Amygdala (tissue), 56 donors: ENCODE measurements around the gene USP13.

Experiments
- DNase-seq, 56 donors: peaks; one replicate each; lab custom pipeline; 2025; lab: John Stamatoyannopoulos, UW

The USP13 gene

DNA sequence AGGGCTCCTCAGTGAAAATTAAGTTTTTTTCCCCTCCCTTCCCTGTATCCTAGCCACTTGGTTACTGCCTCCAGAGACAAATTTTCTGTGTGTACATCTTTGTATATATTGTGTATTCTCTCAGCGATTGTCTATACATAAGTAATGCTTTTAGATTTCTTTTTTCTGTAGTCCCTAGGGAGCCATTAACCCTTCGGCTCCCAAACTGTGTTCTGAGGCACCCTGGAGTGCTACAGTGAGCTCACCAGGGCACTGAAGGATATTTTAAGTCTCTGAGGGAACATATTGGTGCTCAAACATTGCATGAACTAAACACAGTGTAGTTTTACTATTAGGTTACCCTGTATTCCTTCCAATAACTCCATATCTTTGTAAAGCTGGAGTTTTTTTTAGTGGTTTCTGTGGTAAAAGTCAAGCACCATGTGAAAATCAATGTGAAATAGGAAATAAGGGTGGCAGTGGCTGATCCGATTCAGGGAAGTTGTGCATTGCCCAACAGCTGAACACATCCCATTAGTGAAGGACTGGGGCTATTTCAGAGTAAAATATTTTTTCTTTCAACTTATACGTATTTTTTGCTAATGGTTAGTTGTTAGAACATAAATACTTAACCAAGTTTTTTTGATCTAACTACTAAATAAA is 43.0 kb downstream of the USP13 start:
- no peak for DNase-seq

DNA sequence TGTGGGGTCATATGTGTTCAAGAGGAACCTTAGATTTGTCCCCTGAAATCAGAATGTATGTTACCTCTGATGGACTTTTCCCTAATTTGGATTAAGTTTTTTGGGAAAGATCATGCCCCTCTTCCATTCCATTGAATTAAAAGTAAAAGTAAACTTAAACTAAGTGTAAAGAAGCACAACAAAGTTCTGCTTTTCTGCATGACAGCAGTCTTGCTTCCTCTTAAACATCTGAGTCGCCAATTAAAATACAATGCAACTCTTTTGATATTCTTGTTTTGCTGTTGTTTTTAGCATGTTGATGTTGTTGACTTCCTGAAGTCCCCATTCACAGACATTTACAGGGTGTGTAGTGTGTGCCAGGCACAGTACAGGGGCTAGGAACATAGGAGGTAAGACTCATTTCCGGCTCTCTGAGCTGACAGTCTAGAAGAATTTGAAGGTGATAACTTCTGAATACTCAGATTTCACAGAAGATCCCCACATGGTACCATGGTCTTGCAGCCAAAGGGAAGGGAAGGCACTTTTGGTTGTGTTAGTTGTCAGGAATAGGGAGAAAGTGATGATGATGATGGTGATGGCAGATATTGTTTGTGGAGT is 45.0 kb downstream of the USP13 start:
- no peak for DNase-seq

DNA sequence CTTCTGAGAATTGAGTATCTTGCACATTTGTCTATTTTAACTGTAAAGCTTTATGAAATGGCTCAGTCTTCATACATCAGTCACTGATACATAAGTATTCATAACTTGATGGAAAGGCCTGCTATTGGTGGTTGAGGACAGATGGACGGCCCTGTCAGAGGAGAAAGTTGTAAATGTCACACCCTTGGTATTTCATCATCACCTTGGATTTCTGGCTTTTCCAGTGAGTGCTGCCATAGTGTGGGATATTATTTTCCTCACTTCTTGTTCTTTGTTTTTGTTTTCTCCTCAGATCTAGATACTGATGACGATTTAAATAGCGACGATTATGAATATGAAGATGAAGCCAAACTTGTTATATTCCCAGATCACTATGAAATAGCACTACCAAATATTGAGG is 47.9 kb downstream of the USP13 start:
- no peak for DNase-seq

DNA sequence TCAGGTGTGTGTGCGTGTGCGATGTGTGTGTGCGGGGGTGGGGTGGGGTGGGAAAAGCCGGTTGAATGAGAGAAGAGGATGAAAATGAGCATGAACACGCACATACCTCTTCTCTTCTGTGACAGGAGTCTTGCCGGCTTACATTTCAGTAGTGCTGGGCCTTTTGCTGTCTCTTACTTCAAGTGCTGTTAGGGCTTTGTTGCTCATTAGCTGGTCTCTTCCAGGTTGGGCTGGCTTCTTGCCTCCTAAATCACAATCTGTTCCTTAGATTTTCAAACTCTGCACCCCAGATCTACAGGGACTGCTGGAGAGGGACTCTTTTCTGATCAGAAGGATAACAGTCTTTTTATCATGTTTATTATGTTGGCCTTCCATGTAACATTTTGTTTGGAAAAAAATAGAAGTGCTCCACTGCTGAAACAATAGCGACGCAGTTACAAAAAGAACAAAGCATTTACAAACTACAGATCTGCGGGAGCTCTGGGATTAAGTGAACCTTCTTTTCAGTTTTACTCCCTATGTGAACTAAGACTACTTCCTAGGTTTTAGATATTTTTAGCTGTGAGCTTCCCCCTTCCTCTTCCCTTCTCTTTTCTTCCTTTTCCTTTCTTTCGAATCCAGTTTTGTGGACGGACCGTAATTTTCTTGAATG is 48.5 kb downstream of the USP13 start:
- no peak for DNase-seq

DNA sequence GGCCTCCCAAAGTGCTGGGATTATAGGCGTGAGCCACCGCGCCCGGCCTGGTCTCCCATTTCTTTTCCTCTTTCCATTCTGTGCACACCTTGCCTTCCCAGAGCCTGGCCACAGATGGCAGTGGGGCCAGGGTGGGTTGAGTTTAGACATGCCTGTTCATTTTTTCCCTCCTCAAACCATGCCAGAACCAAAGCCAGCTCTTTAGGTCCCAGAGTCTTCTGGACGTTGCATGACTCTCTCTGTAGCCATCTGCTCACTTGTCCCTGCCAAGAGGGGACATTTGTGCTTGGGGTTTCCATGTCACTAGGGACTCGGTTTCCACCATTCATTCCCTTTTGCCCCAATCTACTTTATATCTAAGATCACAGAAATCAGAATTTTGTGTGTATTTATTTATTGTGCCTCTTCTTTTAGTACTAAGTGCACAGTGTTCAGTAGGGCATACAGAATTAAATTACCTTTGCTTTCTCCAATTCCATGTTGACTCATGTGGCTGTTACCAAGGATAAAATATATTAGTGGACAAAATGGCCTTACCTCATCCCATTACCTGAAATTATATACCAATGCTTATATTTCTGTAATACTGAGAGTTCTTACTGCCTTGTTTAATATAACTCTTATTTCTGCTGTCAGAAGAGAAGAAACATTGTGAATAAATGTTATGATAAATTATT is 49.6 kb downstream of the USP13 start:
- no peak for DNase-seq

DNA sequence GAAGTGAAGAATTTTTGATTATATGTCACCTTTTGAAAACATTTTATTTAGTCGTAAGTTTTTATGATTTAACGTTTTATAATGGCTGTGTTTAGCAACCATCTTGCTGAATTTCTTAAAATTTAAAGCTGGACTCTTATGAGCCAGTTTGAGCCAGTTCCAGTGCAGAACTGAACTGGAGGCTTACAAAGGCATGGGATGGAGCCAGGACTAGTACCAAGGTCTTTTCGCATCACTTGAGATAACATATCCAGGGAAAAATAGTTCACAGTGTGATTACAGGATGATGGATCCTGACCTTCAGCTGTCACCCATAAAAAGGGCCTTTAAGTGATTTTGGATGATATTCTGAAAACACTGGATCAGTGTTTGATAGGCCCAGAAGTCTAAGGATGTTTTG is 51.0 kb downstream of the USP13 start:
- DNase-seq: no peak

DNA sequence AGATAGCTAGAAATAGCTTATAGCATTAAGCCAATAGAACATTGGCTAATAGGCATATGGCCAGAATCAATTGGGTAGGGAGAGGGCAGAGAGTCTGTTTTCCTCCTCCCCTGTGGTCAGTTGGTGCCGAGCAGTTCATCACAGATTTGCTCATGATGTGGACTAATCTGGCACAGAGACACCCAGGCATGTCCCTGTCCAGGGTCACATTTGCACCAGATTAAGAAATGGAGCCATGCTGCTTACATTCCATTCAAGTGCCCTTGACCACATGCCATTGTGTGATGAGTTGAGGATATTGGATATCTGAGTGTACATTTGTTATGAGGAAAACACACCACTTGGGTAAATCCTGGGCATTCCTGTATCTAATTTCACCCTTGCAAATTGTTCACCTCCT is 53.4 kb downstream of the USP13 start:
- DNase-seq: no peak

DNA sequence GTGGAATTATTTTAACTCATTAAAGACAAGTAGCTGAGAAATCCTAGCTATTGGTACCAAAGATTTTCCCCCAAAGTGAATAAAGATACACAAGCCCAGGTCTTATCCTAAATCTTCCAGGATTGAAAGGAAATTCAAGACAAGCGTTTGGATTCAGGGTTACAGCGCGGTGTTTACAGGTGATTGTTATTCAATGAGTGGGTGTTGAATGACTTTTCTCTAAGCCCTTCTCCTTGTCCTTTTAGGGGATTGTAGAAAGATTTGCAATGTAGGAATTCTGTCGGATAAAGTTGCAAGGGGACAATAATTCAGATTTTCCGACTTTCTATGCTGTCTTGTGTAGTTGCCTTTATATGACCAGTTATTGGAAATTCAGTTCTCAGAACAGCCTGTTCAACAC is 57.2 kb downstream of the USP13 start:
- DNase-seq: no peak

DNA sequence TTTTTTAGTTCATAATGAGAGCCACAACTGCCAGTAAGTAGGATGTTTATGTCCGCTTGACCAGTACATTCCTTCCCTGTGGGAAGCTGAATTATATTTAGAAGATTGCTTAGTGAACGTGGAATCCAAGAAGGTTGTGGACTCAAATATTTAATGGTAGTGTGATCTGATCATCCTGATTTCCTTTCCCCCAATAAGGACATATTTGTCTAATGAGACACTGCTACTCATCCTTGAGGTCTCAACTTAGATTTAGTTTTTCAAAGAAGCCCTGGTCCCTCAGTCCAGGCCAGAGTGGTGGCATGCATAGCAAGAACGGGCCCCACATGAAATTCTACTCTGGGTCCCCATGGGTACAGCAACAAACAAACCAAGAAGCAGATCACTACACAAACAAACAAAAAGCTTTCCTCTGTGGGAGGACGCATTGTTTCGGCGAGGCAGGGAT is 60.8 kb downstream of the USP13 start:
- DNase-seq: no peak

DNA sequence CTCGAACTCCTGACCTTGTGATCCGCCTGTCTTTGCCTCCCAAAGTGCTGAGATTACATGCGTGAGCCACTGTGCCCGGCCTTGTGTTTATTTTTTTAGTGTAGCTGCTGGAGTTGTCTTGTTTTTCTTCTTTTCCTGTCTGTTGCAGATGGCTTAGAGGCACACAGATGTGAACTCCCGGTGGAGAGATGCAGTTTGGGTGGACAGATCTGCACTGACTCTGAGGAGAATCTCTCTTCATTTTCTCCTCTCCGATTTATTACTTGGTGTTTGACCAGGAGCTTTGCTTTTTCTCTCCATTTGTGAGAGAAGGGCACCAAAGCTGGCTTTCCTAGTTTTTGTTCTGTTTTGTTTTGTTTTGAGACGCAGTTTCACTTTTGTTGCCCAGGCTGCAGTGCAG is 62.7 kb downstream of the USP13 start:
- DNase-seq: no peak

DNA sequence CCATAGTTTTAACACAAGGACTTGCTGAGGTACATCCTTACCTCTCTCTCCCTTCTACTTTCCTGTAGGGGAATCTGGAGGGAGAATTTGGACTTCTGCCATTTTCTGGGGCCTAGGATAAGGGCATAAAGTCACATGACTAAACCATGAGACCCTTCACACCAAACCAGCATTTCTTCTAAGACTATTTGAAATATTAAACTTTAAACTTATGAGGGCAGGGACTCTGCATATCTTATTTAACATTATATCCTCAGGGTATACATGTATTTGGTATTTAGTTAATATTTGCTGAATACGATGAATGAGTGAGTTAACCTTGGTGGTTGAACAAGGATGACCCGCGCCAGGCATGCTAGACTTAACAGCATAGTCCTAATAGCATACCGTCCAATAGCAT is 63.4 kb downstream of the USP13 start:
- no peak for DNase-seq

DNA sequence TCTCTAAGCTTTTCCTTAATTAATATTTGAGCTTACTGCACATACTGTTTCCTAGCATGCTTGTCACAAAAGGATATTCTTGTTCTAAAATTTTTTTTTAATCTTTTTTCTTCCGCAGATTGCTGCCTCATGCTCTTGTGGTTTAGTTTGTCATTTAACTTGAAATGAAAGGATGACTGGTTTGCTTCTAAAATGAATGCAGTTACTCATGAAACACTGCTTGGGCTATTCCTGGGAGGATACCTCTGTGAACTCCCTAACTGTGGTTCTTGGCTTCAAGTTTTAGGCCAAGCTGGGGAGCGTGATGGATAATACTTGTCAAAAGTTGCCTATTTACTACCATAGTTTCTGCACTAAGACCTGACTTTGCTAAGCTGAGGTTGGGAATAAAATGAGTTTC is 64.0 kb downstream of the USP13 start:
- DNase-seq: no peak

DNA sequence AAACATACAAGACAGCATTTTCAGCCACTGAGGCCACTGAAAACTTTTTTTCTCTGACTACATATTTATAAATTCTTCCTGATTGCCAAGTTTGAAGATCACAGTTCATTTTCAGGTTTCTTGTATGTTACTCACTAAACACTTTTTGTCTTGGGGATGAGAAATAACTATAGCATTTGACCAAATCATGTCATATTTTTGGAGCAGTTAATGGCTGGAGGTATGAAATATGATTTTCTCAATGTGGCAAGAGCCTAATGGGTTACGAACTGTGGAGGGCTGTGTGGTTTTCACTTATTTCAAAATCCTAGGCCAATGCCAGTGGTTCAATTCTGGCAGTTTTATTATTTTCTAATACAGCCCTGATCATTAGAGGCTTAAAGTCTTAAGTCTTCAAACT is 64.4 kb downstream of the USP13 start:
- no peak for DNase-seq

DNA sequence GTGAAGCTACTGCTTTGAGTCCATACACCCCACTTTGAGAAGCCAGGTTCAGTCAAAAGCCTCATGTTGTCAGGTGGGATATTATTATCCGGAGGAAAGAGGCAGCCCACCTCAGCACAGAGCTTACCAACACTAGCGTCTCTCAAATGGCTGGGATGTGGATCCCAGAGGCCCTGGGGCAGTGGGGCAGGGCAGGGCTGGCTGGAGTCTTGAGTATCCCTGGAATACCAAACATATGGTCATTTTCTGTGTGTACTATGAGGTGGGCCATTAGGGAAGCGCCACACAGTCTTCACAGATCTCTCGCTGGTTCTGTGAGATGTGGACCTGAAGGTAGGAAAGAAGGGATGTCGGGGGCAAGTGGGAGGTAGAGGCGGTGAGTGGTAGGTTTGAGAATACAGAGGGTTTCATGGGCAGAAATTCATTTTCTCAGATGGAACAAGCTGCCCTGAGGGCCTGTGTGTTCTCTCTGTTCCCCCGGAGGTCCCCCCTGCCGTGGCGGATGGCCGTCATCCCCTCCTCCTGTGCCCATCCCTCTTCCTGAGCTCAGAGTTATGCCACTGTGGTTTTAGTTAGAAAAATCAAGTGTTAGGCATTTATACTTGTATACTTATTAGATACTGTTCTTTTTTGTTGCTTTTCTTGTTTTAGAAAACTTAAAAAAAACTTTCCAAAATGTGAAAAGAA is 66.4 kb downstream of the USP13 start:
- DNase-seq: no peak

DNA sequence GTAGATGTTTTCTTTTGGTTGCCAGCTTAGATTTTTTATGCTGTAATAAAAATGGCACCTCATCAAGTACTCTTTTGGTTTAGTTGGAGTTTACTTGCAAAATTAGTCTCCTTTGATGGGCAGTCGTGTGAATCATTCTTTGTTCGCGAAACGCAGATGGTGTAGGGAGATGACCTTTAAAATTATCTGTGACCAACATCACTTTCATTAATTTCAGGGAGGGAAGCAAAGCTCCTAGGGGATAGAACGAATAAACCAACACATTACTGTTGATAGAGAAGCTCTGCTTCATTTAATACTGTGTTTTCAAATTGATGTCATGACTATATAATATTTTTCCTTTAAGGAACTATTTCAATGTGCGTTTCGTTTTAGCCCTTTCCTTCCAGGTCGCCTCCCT is 67.4 kb downstream of the USP13 start:
- DNase-seq: no peak

DNA sequence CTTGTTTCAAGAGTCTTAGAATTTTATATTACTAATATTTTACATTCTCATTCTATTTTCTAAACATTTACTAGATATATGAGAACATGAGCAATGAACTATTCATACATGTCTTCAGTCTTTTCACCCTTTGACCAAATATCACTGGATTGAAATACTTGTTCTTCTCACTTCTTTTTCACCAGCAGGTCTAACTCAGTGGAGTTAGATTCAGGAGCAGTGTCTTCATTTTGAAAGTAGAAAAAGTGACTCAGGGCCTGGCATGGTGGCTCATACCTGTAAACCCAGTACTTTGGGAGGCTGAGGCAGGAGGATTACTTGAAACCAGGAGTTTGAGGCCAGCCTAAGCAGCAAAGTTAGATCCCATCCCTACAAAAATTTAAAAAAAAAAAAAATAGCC is 70.8 kb downstream of the USP13 start:
- DNase-seq: no peak

DNA sequence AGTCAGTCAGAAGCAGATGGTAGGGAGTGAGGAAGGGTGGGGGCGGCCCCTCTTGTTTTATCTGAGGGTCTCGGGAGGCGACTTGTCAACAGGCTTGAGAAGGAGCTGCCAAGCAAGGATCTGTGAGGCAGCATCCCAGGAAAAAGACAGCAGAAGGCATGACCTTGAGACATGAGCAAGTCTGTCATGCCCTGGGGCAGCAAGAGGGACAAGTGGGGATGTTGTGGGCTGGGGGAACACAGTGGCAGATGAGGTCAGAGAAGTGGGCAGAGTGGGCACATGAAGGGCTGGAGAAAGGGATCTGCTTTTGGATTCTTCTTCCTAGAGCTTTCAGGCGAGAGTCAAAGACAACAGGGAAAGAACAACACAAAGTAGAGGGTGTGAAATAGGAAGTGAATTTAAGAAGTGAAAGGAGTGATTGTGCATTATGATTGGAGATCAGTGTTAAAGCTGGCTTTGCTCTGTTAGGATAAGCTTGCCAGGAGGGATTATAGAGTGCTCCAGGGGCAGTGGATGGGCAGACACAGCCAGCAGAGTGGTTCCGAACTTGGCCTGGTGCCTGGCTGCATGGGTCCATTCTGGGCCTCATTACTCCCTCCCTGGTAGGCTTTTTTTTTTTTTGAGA is 73.3 kb downstream of the USP13 start:
- no peak for DNase-seq

DNA sequence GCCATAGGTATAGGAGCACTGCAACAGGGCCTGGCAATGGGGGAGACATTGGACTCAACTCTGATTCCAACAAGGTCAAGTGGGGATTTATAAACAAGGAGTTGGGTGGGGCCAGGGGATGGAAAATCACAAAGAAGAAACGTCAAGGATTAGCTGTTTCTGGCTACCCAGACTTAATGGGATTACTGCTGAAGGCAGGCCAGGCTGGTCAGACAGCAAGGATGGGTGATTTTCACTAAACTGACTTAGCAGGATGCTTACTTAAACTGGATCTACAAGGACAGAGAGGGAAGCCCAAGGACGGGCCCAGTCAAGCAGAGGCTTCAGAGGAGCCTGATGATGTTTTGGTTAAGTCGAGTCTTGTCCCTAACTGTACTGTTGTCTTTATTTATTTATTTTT is 76.2 kb downstream of the USP13 start:
- no peak for DNase-seq

DNA sequence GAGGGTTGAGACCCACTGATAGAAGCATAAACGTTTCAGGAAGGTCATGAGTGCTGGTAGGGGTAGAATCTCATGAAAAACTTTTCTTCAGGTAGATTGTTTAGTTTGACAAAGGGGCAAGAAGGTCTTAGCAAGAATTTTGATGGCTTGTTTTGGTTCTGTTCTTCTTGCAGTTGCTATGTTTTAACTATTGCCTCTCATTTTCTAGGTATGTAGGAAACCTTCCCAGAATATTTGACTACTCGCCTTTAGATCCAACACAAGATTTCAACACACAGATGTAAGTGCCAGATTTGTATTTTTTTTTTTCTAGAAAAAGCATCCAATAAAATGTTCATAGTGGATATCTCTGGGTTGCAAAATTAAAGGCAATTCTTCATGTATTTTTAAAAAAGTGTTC is 77.1 kb downstream of the USP13 start:
- DNase-seq: no peak

DNA sequence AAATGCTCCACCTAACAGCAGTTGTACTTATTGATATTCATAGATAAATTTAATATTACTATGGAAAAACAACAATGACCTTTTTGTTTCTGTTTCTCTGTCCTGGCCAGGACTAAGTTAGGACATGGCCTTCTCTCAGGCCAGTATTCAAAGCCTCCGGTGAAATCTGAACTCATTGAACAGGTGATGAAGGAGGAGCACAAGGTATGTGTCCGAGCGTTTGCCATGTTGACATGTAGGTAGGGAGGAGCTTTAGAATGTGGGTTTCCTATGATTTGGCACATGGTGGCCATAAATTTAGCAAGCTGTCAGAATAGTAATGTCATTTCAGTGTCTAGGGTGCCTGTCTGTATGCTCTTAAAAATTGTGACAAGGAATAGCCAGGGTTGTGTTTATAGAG is 77.7 kb downstream of the USP13 start:
- no peak for DNase-seq

DNA sequence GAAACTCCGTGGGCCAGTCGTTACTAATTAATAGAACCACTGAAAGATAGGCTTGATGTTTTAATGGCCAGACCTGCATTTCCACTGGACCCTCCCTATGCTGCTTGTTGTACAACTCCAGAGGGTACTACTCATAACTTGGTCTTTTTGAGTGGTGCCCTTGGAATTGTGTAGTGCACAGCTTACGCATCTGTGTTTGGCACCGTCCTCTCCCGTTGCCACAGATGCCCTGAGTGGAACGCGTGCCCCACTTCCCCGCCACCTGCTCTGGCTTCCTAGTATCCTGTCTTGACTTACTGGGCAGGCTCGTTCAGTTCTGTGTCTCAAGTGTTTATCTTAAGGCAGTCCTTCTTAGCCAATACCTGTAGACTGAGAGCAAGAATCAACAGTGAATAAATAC is 78.7 kb downstream of the USP13 start:
- no peak for DNase-seq
